A549 treated with AZD2906 at 1 μM for 4 hours (cell line): ENCODE data around the gene S100A9. TPM values are rescaled to one million over a fixed set of nuclear protein-coding genes. Genes with fewer than 3 reads are reported as not detected.

Experiments
- total RNA-seq: library from RNA; stranded (reverse); fragments of 200-300 nt; extraction: Qiagen RNA extraction; gene quantifications from 5 replicates; pipeline ENCODE4 v1.2.3, GENCODE V29; 2022

The S100A9 gene
- 0.45 to 0.90 TPM (median 0.59 TPM) in 5 replicates for total RNA-seq

GRCh38 chr1:153357853-153358690 lies at the start of gene S100A9:
S100A9 (plus strand) TSS chr1:153357854; CDS start chr1:153358284, 430 bp downstream.

GRCh38 chr1:153312570-153313186 lies 45.0 kb upstream of the S100A9 start, which contains the start of gene PGLYRP3:
PGLYRP3 (minus strand) TSS chr1:153312952; CDS start chr1:153310665, 2,287 bp downstream.

GRCh38 chr1:153348511-153349362 lies 8.9 kb upstream of the S100A9 start, which contains the start of gene PGLYRP4:
PGLYRP4 (minus strand) TSS chr1:153348841; CDS start chr1:153347932, 909 bp downstream.

GRCh38 chr1:153375511-153375910 lies 17.9 kb downstream of the S100A9 start, which contains the start of gene S100A12:
S100A12 (minus strand) TSS chr1:153375621; CDS start chr1:153374592, 1,029 bp downstream.

GRCh38 chr1:153390938-153391710 lies 33.5 kb downstream of the S100A9 start, which contains the start of gene S100A8:
S100A8 (minus strand) TSS chr1:153391073; CDS start chr1:153390535, 538 bp downstream.

Other genes starting within 250 kb of the S100A9 start
- gene SPRR2F, start 244.3 kb upstream of the S100A9 start, total RNA-seq = not detected in 5 replicates
- not detected in 5 replicates for gene SPRR2G, start 207.0 kb upstream of the S100A9 start, total RNA-seq
- not detected in 5 replicates for gene LELP1, start 154.4 kb upstream of the S100A9 start, total RNA-seq
- 0.05 TPM in 1 of 5 replicates, not detected in the others for gene PRR9, start 140.3 kb upstream of the S100A9 start, total RNA-seq
- gene LORICRIN, start 98.2 kb upstream of the S100A9 start, total RNA-seq = 0.06 TPM in 1 of 5 replicates, not detected in the others
- gene PGLYRP3, start 44.9 kb upstream of the S100A9 start, total RNA-seq = not detected in 5 replicates
- gene PGLYRP4, start 9.0 kb upstream of the S100A9 start, total RNA-seq = not detected in 5 replicates
- not detected in 5 replicates for gene S100A12, start 17.8 kb downstream of the S100A9 start, total RNA-seq
- gene S100A8, start 33.2 kb downstream of the S100A9 start, total RNA-seq = not detected in 5 replicates
- gene S100A7A, start 58.7 kb downstream of the S100A9 start, total RNA-seq = not detected in 5 replicates
- not detected in 5 replicates for gene S100A7, start 102.8 kb downstream of the S100A9 start, total RNA-seq
- 3,320 to 3,871 TPM (median 3,675 TPM) in 5 replicates for gene S100A6, start 178.1 kb downstream of the S100A9 start, total RNA-seq
- gene S100A5, start 183.1 kb downstream of the S100A9 start, total RNA-seq = 0.88 to 1.2 TPM (median 1.0 TPM) in 5 replicates
- gene S100A4, start 188.0 kb downstream of the S100A9 start, total RNA-seq = 1,598 to 1,843 TPM (median 1,619 TPM) in 5 replicates
- 110 to 126 TPM (median 119 TPM) in 5 replicates for gene S100A3, start 191.4 kb downstream of the S100A9 start, total RNA-seq
- gene S100A2, start 208.0 kb downstream of the S100A9 start, total RNA-seq = 18.7 to 33.7 TPM (median 27.4 TPM) in 5 replicates